ENCODE results near the gene GPR27. TPM values are rescaled to one million over a fixed set of nuclear protein-coding genes. Genes with fewer than 3 reads are reported as not detected.
A peak's percentile ranks its signal among the peaks of the same experiment; 100 is the strongest.

Gene GPR27
- total and polyA plus RNA-seq, 2 of the 8 experiments (the other 6 are each of a cell fraction or from before 2014, with no cell fraction given): 11.3 to 12.5 TPM

DNA sequence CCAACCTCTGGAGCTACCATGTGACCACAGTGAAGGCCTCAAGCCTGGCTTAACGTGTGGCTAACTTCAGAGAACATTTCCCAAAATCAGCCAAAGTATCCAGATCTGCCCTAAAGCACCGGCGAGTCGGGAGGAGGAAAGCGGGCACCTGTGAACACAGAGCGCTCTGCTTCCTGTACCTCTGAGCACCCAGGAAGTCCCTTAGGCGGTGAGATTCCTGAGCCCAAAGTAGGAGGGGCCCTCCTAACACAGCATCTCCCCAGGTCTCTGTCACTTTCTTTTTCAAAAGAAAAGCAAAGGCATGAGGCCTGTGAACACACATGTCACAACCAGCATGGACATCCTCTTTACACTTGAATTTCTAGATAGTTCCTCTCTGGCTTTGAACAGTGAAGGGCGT is 27.5 kb upstream of the GPR27 start:
- Histone ChIP-seq H3K27me3 (replicated peaks in 1 of 4; ENCODE audit: control insufficient read depth in 3 of 4, extremely low read depth in 1 of 4, insufficient read depth in 3 of 4, low read length in 3 of 4) (peaks cover 3 to 19% (median 16%) of the 10 kb centered on the region in 4 experiments), H2AFZ (ENCODE audit: low read length) (0 out of 2 replicates have a peak overlapping the region, but pooled peaks have one; percentile 8), H3K23me2 (ENCODE audit: low read depth, low read length) (peaks cover 9% of the 10 kb centered on the region), H3K4me2 (ENCODE audit: insufficient read depth in 1 of 2, low read depth in 2 of 2, low read length in 2 of 2) (peak overlapping the region; percentile 75 to 87), H3K18ac (ENCODE audit: extremely low read depth, low read length) (0 out of 2 replicates have a peak overlapping the region, but pooled peaks have one; percentile 26), H2BK120ac (replicated peaks; ENCODE audit: low read depth, low read length) (no peak overlapping the region), H3K36me3 (ENCODE audit: control insufficient read depth in 2 of 4, insufficient read depth in 4 of 4, low read length in 3 of 4) (no peaks in the 10 kb centered on the region), H3K4me3 (ENCODE audit: extremely low read depth in 1 of 4, insufficient read depth in 2 of 4, low read depth in 3 of 4, low read length in 4 of 4) (peak overlapping the region; percentile 44 to 82 (median 62); a peak in 3 of 8 replicates), H2BK5ac (ENCODE audit: low read depth, low read length) (no peak overlapping the region), H3K27ac (ENCODE audit: low read depth, low read length) (no peak overlapping the region), H4K20me1 (replicated peaks in 1 of 2; ENCODE audit: control insufficient read depth in 1 of 2, insufficient read depth in 2 of 2, low read length in 2 of 2) (peaks cover 0 to 7% of the 10 kb centered on the region in 2 experiments), H3K23ac (ENCODE audit: insufficient read length) (no peak overlapping the region), H2AK5ac (ENCODE audit: low read depth, low read length) (no peak overlapping the region), H3K9me3 (ENCODE audit: insufficient read depth in 2 of 2, low read depth in 1 of 2, low read length in 1 of 2) (no peaks in the 10 kb centered on the region), H3K4me1 (replicated peaks in 1 of 4; ENCODE audit: control insufficient read depth in 3 of 4, insufficient read depth in 4 of 4, low read length in 3 of 4) (peaks cover 8 to 24% (median 10%) of the 10 kb centered on the region in 4 experiments), H3K79me2 (ENCODE audit: control insufficient read depth in 1 of 2, insufficient read depth in 2 of 2, low read length in 2 of 2) (no peaks in the 10 kb centered on the region), H2BK15ac (ENCODE audit: low read length) (no peak overlapping the region), H3K14ac (ENCODE audit: insufficient read length) (no peak overlapping the region), H3K9ac (replicated peaks in 1 of 4; ENCODE audit: extremely low read depth in 1 of 4, low read depth in 3 of 4, low read length in 3 of 4) (no peak overlapping the region), H3K4ac (replicated peaks; ENCODE audit: insufficient read length, low read depth, low read length) (peak overlapping the region; percentile 28), H2BK12ac (ENCODE audit: low read depth, low read length) (0 out of 2 replicates have a peak overlapping the region, but pooled peaks have one; percentile 96), H2BK20ac (ENCODE audit: low read length) (no peak overlapping the region), H3K56ac (replicated peaks; ENCODE audit: insufficient read length, low read depth, low read length) (no peak overlapping the region), H4K91ac (replicated peaks; ENCODE audit: insufficient read length, low read length) (peak overlapping the region; percentile 23), H4K8ac (ENCODE audit: extremely low read depth, insufficient read depth, low read length) (no peak overlapping the region), H3K79me1 (ENCODE audit: low read depth, low read length) (no peaks in the 10 kb centered on the region; the same call in 1 of the 2 replicates), H4K5ac (ENCODE audit: insufficient read length, low read depth, low read length) (no peak overlapping the region)
- DNase-seq (ENCODE audit: low read depth in 1 of 2, low spot score in 2 of 2) (no peak), FAIRE-seq (no peak)
- POLR2A ChIA-PET (ENCODE audit: partially characterized antibody): no interaction called here
- CTCF ChIA-PET (ENCODE audit: partially characterized antibody): interaction anchor here (0.5 kb wide), 1 partner anchor 1286 kb away, joined by 3 read pairs; no protein-coding TSS in a partner anchor
- 80% methylated on average over 8 of the region's 8 CpGs; no CpG with 5 or more reads in 1 of the 2 experiments for WGBS, 2 experiments (ENCODE audit: extremely low coverage in 1 of 2, insufficient coverage in 1 of 2, insufficient read length in 1 of 2, insufficient replicate concordance in 2 of 2, low coverage in 1 of 2, low lambda C conversion rate in 2 of 2, missing lambda C conversion rate in 1 of 2)
- TF ChIP-seq TAF7 (optimal IDR thresholded peaks at IDR 0.05; ENCODE audit: borderline replicate concordance, low read depth, low read length): no peak
- TF ChIP-seq POU5F1 (IDR thresholded peaks at IDR 0.05; ENCODE audit: low read depth, low read length): no peak
- TF ChIP-seq RNF2 (IDR thresholded peaks at IDR 0.05; ENCODE audit: borderline replicate concordance, low read depth, low read length, missing control alignments, poor library complexity, severe bottlenecking): no peak
- TF ChIP-seq SP2 (IDR thresholded peaks at IDR 0.05; ENCODE audit: low read length): no peak
- no peak for TF ChIP-seq PHF8 (conservative IDR thresholded peaks at IDR 0.05; ENCODE audit: low read depth, low read length)
- no peak for TF ChIP-seq CHD1 (IDR thresholded peaks at IDR 0.05; ENCODE audit: low read depth, low read length)
- TF ChIP-seq CBX8 (IDR thresholded peaks at IDR 0.05; ENCODE audit: borderline replicate concordance, low read depth, low read length): no peak
- no peak for TF ChIP-seq ZNF274 (IDR thresholded peaks at IDR 0.05; ENCODE audit: borderline replicate concordance, extremely low read depth, low read length)
- TF ChIP-seq, protein P1, sequence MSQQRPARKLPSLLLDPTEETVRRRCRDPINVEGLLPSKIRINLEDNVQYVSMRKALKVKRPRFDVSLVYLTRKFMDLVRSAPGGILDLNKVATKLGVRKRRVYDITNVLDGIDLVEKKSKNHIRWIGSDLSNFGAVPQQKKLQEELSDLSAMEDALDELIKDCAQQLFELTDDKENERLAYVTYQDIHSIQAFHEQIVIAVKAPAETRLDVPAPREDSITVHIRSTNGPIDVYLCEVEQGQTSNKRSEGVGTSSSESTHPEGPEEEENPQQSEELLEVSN (IDR thresholded peaks at IDR 0.05): no peak
- TF ChIP-seq TBP (IDR thresholded peaks at IDR 0.05; ENCODE audit: low read depth, low read length): no peak
- TF ChIP-seq JUN (IDR thresholded peaks at IDR 0.05; ENCODE audit: low read depth, low read length): no peak
- no peak for TF ChIP-seq BCL11A (IDR thresholded peaks at IDR 0.05; ENCODE audit: low read depth in 2 of 2, low read length in 2 of 2)
- no peak for TF ChIP-seq RFX5 (IDR thresholded peaks at IDR 0.05; ENCODE audit: borderline replicate concordance, low read depth, low read length)

Data from H1 (cell line).